HepG2 (cell line): ENCODE data around the gene ARPC1B. TPM values are rescaled to one million over a fixed set of nuclear protein-coding genes. Genes with fewer than 3 reads are reported as not detected.

Experiments used
- CBX2 ChIP-seq, 2 experiments: fragments of 200-600 bp in 1 of 2; sonication (generic); formaldehyde crosslinking in 1 of 2; IDR thresholded peaks; 2 replicates each; pipeline versions ENCODE4 v1.7.0 to v1.8.1; 2018 to 2022; ENCODE audit warnings: low read depth in 2 of 2, low read length in 1 of 2, mild to moderate bottlenecking in 1 of 2, missing genetic modification reagents in 1 of 2
- EEA1 ChIP-seq: sonication (generic); formaldehyde crosslinking; IDR thresholded peaks from 2 replicates; pipeline ENCODE4 v1.5.1; 2020; ENCODE audit warnings: mild to moderate bottlenecking, missing genetic modification reagents, borderline replicate concordance
- FOXK2 ChIP-seq: fragments of 450-650 bp; IDR thresholded peaks from 2 replicates; pipeline ENCODE4 v1.6.1; 2016
- IRF2 ChIP-seq: IDR thresholded peaks from 2 replicates; pipeline ENCODE4 v1.6.1; 2018; ENCODE audit warnings: missing genetic modification reagents, missing compliant biosample characterization
- MIXL1 ChIP-seq: IDR thresholded peaks from 2 replicates; pipeline ENCODE4 v1.6.1; 2016
- NCOA5 ChIP-seq: sonication (generic); formaldehyde crosslinking; IDR thresholded peaks from 2 replicates; pipeline ENCODE4 v1.4.0; 2020; ENCODE audit warnings: missing genetic modification reagents
- SCMH1 ChIP-seq: sonication (generic); formaldehyde crosslinking; IDR thresholded peaks from 2 replicates; pipeline ENCODE4 v1.9.0; 2021; ENCODE audit warnings: missing genetic modification reagents, mild to moderate bottlenecking, borderline replicate concordance
- SMC3 ChIP-seq: IDR thresholded peaks from 2 replicates; pipeline ENCODE4 v1.6.1; 2011; ENCODE audit warnings: low read length, improper control_type of control experiment
- SP2 ChIP-seq: sonication (generic); formaldehyde crosslinking; IDR thresholded peaks from 2 replicates; pipeline ENCODE4 v1.5.1; 2020; ENCODE audit warnings: mild to moderate bottlenecking, missing genetic modification reagents
- SYNCRIP ChIP-seq: fragments of 200-400 bp; formaldehyde crosslinking; IDR thresholded peaks from 2 replicates; pipeline ENCODE4 v1.6.1; 2018; ENCODE audit warnings: mild to moderate bottlenecking, low read depth, low read length; ENCODE audit not compliant: insufficient read depth
- TBX3 ChIP-seq: fragments of 450-650 bp; IDR thresholded peaks from 2 replicates; pipeline ENCODE4 v1.6.1; 2017; ENCODE audit warnings: antibody characterized with exemption, mild to moderate bottlenecking, inconsistent platforms, borderline replicate concordance
- TFDP2 ChIP-seq: sonication (generic); formaldehyde crosslinking; IDR thresholded peaks from 2 replicates; pipeline ENCODE4 v1.4.0; 2020; ENCODE audit warnings: missing genetic modification reagents
- XBP1 ChIP-seq: sonication (generic); formaldehyde crosslinking; IDR thresholded peaks from 2 replicates; pipeline ENCODE4 v1.5.0; 2020; ENCODE audit warnings: missing genetic modification reagents
- ZNF24 ChIP-seq: fragments of 450-650 bp; IDR thresholded peaks from 2 replicates; pipeline ENCODE4 v1.6.1; 2017; ENCODE audit warnings: antibody characterized with exemption, mild to moderate bottlenecking
- ZNF329 ChIP-seq: sonication (generic); formaldehyde crosslinking; IDR thresholded peaks from 2 replicates; pipeline ENCODE4 v1.9.0; 2021; ENCODE audit warnings: low read depth, mild to moderate bottlenecking, missing genetic modification reagents
- ZNF740 ChIP-seq: sonication (generic); formaldehyde crosslinking; IDR thresholded peaks from 2 replicates; pipeline ENCODE4 v1.4.0; 2020; ENCODE audit warnings: missing genetic modification reagents
- polyA plus RNA-seq, 8 experiments: library from polyadenylated mRNA; depleted of rRNA in 3 of 8; stranded (reverse) in 7 of 8; unstranded in 1 of 8; fragments of >200 nt; fragmentation: Illumina TruSeq in 4 of 8; extraction: Trizol in 4 of 8; gene quantifications; 2 replicates each; pipeline versions ENCODE4 v1.2.1 to v1.2.3, GENCODE V29; 2011 to 2016; ENCODE audit warnings: low read depth in 4 of 8, missing spikeins in 1 of 8, mixed read lengths in 1 of 8; ENCODE audit not compliant: insufficient read depth in 1 of 8
- total RNA-seq, 5 experiments: library from RNA; depleted of rRNA; stranded (reverse); fragments of >200 nt; fragmentation: Illumina TruSeq; extraction: Trizol; gene quantifications; 2 replicates each; pipeline ENCODE4 v1.2.3, GENCODE V29; 2016; ENCODE audit warnings: low read depth in 1 of 5

The ARPC1B gene
- total and polyA plus RNA-seq, 2 of the 13 experiments (the other 11 are each of a cell fraction or from before 2014, with no cell fraction given): 72.9 to 89.1 TPM

DNA sequence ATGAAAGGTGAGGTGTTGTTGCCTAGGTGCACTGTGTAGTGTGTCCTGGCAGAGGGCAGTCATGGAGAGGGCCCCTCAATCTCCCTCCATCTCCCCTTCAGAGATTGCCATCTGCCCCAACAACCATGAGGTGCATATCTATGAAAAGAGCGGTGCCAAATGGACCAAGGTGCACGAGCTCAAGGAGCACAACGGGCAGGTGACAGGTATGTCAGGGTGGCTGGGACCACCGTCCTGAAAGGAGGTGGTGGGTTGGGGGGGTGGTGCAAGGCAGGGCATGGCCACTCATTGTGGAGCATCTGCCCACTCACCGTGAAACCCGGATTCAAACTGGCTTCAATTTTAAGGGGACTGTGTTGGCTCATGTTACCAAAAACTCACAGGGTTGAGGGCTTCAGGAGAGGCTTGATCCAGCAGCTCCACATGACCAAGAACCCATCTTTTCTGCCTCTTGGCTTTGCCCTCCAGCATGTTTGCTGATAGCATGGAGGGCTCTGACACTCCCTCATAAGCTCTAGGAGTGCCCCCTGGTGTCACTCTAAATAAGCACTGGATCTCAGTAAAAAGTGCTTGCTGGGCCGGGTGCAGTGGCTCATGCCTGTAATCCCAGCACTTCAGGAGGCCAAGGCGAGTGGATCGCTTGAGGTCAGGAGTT lies 12.2 kb downstream of the ARPC1B start (continued):
- TF ChIP-seq TFDP2 (CRISPR knock-in tag): no peak
- no peak for TF ChIP-seq NCOA5 (CRISPR knock-in tag)
- TF ChIP-seq SYNCRIP: no peak
- TF ChIP-seq SP2 (CRISPR knock-in tag): no peak
- no peak for TF ChIP-seq ZNF24
- TF ChIP-seq SCMH1 (CRISPR knock-in tag): no peak
- TF ChIP-seq MIXL1: 0 out of 2 replicates have a peak, but pooled peaks have one; percentile 15
- TF ChIP-seq EEA1 (CRISPR knock-in tag): no peak
- no peak for TF ChIP-seq XBP1
- TF ChIP-seq SMC3: peak; percentile 75
- TF ChIP-seq ZNF329: peak; percentile 100
- no peak for TF ChIP-seq FOXK2
- TF ChIP-seq ZNF740 (CRISPR knock-in tag): no peak; the same call in 1 of the 2 replicates
- no peak for TF ChIP-seq TBX3
- no peak for TF ChIP-seq CBX2 (IDR thresholded peaks at IDR 0.05; ENCODE audit: low read depth, low read length)
- TF ChIP-seq CBX2 (CRISPR knock-in tag; IDR thresholded peaks at IDR 0.05; ENCODE audit: low read depth): no peak
- no peak for TF ChIP-seq IRF2 (CRISPR knock-in tag)
